Activated CD4-positive, alpha-beta T cell treated with anti-CD3 and anti-CD28 coated beads, Interleukin-2, amount 10 ng/mL, durations not matched to agents 24 days and 14 days (primary cell): ENCODE data around the gene ZNF710. TPM values are rescaled to one million over a fixed set of nuclear protein-coding genes. Genes with fewer than 3 reads are reported as not detected.
"Not testable (repeated sequence)": the region's sequence is repeated elsewhere in the genome, so short reads cannot be mapped to it uniquely, and the experiment has no call there.

Experiments
- DNase-seq: peaks from one replicate; pipeline ENCODE4 v3.0.0; 2022
- H3K27ac Mint-ChIP-seq: one replicate; pipeline ENCODE4 v1.8.0; 2022; ENCODE audit warnings: mild to moderate bottlenecking, mixed read lengths
- H3K27me3 Mint-ChIP-seq: one replicate; pipeline ENCODE4 v1.8.0; 2022; ENCODE audit warnings: mixed read lengths
- H3K36me3 Mint-ChIP-seq: one replicate; pipeline ENCODE4 v1.8.0; 2022; ENCODE audit warnings: low read depth, mild to moderate bottlenecking, mixed read lengths
- H3K4me1 Mint-ChIP-seq: one replicate; pipeline ENCODE4 v1.8.0; 2021; ENCODE audit warnings: mixed read lengths
- H3K4me3 Mint-ChIP-seq: one replicate; pipeline ENCODE4 v1.8.0; 2022; ENCODE audit warnings: mild to moderate bottlenecking, moderate library complexity, mixed read lengths
- H3K9me3 Mint-ChIP-seq: one replicate; pipeline ENCODE4 v1.8.0; 2021; ENCODE audit warnings: mixed read lengths
- intact Hi-C: fragments of 100-400 bp; cut with micrococcal nuclease; formaldehyde crosslinking; loops from one replicate; pipeline ENCODE4 v1.15.1; 2023
- total RNA-seq: library from RNA; stranded (reverse); gene quantifications from 2 replicates; pipeline ENCODE4 v1.2.3, GENCODE V29; 2022

ZNF710 gene
- total RNA-seq, 1 donor from 2014 or later: 28.3 TPM

GRCh38 chr15:90101130-90101968, 100.2 kb downstream of the ZNF710 start:
- no peaks in the 10 kb centered on the region for H3K9me3 Mint-ChIP-seq
- H3K4me1 Mint-ChIP-seq: peaks cover 61% of the 10 kb centered on the region
- H3K4me3 Mint-ChIP-seq: peak overlapping the region; percentile 86
- H3K36me3 Mint-ChIP-seq: peaks cover 10% of the 10 kb centered on the region
- DNase-seq: peak; percentile 83
- H3K27ac Mint-ChIP-seq: peak overlapping the region; percentile 98
- H3K27me3 Mint-ChIP-seq: peaks cover 8% of the 10 kb centered on the region
- intact Hi-C loops: no loop called here

DNA sequence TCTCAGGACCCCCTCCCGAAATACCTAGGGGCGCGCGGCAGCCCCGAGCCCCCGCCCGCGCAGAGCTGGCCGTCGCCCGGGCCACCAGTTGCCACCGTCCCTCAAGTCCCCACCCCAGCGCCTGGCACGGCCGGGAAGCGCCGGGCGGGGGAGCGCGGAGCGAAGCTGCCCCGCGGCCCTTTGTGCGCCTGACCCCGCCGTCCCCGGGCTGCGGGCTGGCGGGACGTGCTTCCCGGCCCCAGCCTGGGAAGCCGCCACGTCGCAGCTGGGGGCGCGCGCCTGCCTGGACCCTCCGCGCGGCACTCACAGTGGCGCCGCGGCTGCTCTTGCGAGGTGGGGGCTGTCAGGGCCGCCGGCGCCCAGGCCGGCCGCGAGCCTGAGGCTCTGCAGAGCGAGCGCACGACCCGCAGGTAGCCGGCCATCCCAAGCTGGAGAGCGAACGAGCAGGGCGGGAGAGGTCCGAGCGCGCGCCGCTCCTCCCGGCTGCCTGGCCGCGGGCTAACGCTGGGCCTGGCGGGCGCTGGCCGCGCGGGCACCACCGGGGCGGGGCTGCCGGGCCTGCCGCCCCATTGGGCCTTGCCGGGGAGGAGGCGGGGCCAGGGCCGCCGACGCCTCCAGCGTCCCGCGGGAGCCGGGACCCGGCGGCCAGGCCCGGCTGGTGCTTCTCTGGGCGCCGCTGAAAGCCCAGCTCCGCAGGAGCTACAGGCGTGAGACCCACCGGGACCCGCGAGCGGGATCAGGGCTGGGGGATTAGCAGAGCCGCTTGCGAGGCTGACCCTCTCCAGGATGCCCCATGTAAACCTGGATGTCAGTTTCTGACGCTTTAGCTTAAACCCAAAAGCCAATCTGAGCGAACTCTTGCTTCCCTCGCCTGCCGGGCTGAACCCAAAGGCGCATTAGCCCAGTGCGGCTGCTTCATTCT, 101.1 kb downstream of the ZNF710 start, which contains the start of gene IDH2:
TSS of gene IDH2 (minus strand) at position 500 of the 922 bp plus-strand sequence. CDS start at position 422, 78 bp downstream.
- DNase-seq: peak; percentile 95
- H3K27ac Mint-ChIP-seq: peak within 1 kb of the TSS; percentile 98
- peaks cover 57% of the 10 kb centered on the region for H3K4me1 Mint-ChIP-seq
- intact Hi-C loops: no loop called here
- H3K27me3 Mint-ChIP-seq: peaks cover 12% of the 10 kb centered on the region
- peak within 1 kb of the TSS; percentile 86 for H3K4me3 Mint-ChIP-seq
- no peaks in the 10 kb centered on the region for H3K9me3 Mint-ChIP-seq
- peaks cover 9% of the 10 kb centered on the region for H3K36me3 Mint-ChIP-seq

DNA sequence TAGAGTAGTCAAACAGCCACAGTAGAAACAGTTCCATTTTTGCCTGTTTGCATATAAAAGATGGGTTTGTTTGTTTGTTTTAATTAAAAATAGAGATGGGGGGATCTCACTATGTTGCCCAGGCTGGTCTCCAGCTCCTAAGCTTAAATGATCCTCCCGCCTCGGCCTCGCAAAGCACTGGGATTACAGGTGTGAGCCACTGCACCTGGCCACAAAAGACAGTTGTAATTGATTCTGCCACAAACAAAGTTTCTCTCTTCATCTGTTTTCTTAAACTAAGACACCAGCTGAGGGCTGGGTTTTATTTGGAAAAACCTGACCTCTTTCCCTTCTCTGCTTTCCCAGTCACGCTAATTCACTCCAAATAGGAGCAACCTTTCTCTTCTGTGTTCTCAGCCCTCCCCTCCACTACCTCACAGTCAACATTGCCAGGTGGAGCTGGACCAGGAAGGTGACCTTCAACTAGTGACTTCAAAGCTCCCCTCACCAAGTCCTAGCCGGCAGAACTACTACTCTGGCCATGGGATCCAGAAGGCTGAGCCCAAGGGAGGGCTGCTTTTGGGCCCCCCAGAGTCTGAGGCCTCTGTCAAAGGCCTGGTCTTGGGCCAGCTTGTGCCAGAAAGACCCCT, 102.7 kb downstream of the ZNF710 start:
- intact Hi-C loops: no loop called here
- peaks cover 8% of the 10 kb centered on the region for H3K36me3 Mint-ChIP-seq
- no peaks in the 10 kb centered on the region for H3K9me3 Mint-ChIP-seq
- H3K4me1 Mint-ChIP-seq: peaks cover 41% of the 10 kb centered on the region
- H3K27ac Mint-ChIP-seq: no peak overlapping the region
- peaks cover 12% of the 10 kb centered on the region for H3K27me3 Mint-ChIP-seq
- peak overlapping the region; percentile 78 for H3K4me3 Mint-ChIP-seq
- DNase-seq: no peak

DNA sequence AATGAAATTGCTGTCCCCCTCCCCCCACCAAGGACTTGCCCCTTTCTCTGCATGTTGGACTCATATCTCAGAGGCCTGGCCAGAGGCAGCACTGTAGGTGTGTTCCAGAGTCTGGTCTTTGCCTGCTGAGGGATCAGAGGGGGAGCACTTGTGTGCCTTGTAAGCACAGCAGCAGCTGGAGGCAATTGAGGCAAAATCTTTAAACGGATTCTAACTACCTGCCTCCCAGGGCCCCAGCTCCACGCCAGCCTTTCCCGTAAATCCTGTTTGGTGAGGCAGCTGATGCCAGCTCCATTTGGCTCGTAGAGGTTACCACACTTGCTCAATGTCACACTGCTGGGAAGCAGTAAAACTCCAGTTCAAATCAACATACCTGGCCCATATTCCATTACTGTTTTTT, 103.4 kb downstream of the ZNF710 start:
- no peak overlapping the region for H3K27ac Mint-ChIP-seq
- intact Hi-C loops: no loop called here
- DNase-seq: no peak
- no peak overlapping the region for H3K4me3 Mint-ChIP-seq
- H3K36me3 Mint-ChIP-seq: peaks cover 3% of the 10 kb centered on the region
- H3K9me3 Mint-ChIP-seq: no peaks in the 10 kb centered on the region
- peaks cover 12% of the 10 kb centered on the region for H3K27me3 Mint-ChIP-seq
- peaks cover 34% of the 10 kb centered on the region for H3K4me1 Mint-ChIP-seq

GRCh38 chr15:90105521-90105920, 104.4 kb downstream of the ZNF710 start:
- Mint-ChIP-seq H3K9me3 (no peaks in the 10 kb centered on the region), H3K4me1 (peaks cover 24% of the 10 kb centered on the region), H3K27me3 (peaks cover 14% of the 10 kb centered on the region), H3K36me3 (peaks cover 3% of the 10 kb centered on the region), H3K4me3 (no peak overlapping the region), H3K27ac (no peak overlapping the region)
- intact Hi-C loops: no loop called here
- DNase-seq: no peak

- DNase-seq: no peak
- H3K27me3 Mint-ChIP-seq: peaks cover 14% of the 10 kb centered on the region
- H3K36me3 Mint-ChIP-seq: peaks cover under 1% of the 10 kb centered on the region
- H3K4me3 Mint-ChIP-seq: no peak overlapping the region
- intact Hi-C loops: no loop called here
- peaks cover 15% of the 10 kb centered on the region for H3K4me1 Mint-ChIP-seq
- no peaks in the 10 kb centered on the region for H3K9me3 Mint-ChIP-seq
- H3K27ac Mint-ChIP-seq: peak overlapping the region; percentile 64
These were observed 105.5 kb downstream of the ZNF710 start for GRCh38 chr15:90106522-90107117.

DNA sequence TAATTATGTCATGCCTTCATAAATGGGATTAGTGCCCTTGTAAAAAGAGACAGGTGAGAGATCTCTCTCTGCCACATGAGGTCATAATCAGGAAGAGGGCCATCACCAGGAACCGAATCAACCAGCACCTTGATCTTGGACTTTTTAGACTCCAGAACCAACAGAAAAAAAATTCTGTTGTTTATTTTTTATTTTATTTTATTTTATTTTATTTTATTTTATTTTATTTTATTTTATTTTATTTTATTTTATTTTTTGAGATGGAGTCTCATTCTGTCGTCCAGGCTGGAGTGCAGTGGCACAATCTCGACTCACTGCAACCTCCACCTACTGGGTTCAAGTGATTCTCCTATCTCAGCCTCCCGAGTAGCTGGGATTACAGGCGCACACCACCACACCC, 106.9 kb downstream of the ZNF710 start:
- H3K27ac Mint-ChIP-seq, H3K4me3 Mint-ChIP-seq, DNase-seq, H3K36me3 Mint-ChIP-seq, H3K9me3 Mint-ChIP-seq, intact Hi-C loops: not testable (repeated sequence)
- peaks cover 14% of the 10 kb centered on the region for H3K27me3 Mint-ChIP-seq
- peaks cover 11% of the 10 kb centered on the region for H3K4me1 Mint-ChIP-seq

GRCh38 chr15:90109163-90109751, 108.1 kb downstream of the ZNF710 start:
- H3K27ac Mint-ChIP-seq, H3K4me3 Mint-ChIP-seq, H3K4me1 Mint-ChIP-seq, intact Hi-C loops, H3K9me3 Mint-ChIP-seq, DNase-seq, H3K36me3 Mint-ChIP-seq: not testable (repeated sequence)
- peaks cover 11% of the 10 kb centered on the region for H3K27me3 Mint-ChIP-seq

DNA sequence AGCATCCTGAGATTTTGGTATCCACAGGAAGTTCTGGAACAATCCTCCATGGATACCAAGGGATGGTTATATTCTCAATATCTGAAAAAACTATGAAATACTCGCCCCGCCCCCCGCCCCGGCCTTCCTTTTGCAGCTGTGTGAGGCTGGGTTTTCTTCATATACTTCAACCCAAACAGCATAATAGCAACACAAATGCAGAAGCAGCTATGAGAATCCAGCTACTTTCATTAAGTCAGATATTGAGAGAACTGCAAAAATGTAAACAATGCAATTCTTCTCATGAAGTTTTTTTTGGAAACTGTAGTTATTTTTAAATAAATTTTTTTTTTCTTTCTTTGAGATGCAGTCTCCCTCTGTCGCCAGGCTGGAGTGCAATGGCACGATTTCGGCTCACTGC, 112.0 kb downstream of the ZNF710 start:
- Mint-ChIP-seq H3K4me1 (no peaks in the 10 kb centered on the region), H3K36me3 (no peaks in the 10 kb centered on the region), H3K9me3 (peaks cover 13% of the 10 kb centered on the region), H3K27me3 (peaks cover 2% of the 10 kb centered on the region), H3K4me3 (no peak overlapping the region), H3K27ac (no peak overlapping the region)
- no peak for DNase-seq
- intact Hi-C loops: no loop called here

DNA sequence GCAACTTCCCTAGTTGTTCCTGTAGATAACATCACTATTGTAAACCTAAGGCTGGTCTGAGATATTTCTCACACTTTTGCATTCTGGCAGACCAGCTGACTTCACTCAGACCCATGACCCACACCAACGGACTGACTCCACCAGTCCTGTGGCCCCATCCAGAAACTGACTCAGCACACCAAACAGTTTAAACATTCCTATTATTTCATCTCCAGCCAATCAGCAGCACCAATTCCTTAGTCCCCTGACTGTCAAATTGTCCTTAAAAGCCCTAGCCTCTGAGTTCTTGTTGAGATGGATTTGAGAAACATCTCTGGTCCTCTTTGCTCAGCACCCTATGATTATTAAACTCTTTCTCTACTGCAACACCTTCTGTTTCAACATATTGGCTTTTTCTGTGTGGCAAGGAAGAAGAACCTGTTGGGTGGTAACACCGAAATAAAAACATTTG, 113.4 kb downstream of the ZNF710 start:
- intact Hi-C loops: no loop called here
- Mint-ChIP-seq H3K27me3 (peaks cover 5% of the 10 kb centered on the region), H3K36me3 (no peaks in the 10 kb centered on the region), H3K4me3 (no peak overlapping the region), H3K9me3 (peaks cover 13% of the 10 kb centered on the region), H3K27ac (no peak overlapping the region), H3K4me1 (no peaks in the 10 kb centered on the region)
- DNase-seq: no peak

GRCh38 chr15:90115783-90116182, 114.7 kb downstream of the ZNF710 start:
- peaks cover 13% of the 10 kb centered on the region for H3K9me3 Mint-ChIP-seq
- intact Hi-C loops: loop anchor here (1.0 kb wide), 1 partner anchor 8 kb away; no protein-coding TSS in a partner anchor
- no peaks in the 10 kb centered on the region for H3K4me1 Mint-ChIP-seq
- H3K27me3 Mint-ChIP-seq: peaks cover 13% of the 10 kb centered on the region
- H3K4me3 Mint-ChIP-seq: no peak overlapping the region
- no peaks in the 10 kb centered on the region for H3K36me3 Mint-ChIP-seq
- no peak overlapping the region for H3K27ac Mint-ChIP-seq
- no peak for DNase-seq

DNA sequence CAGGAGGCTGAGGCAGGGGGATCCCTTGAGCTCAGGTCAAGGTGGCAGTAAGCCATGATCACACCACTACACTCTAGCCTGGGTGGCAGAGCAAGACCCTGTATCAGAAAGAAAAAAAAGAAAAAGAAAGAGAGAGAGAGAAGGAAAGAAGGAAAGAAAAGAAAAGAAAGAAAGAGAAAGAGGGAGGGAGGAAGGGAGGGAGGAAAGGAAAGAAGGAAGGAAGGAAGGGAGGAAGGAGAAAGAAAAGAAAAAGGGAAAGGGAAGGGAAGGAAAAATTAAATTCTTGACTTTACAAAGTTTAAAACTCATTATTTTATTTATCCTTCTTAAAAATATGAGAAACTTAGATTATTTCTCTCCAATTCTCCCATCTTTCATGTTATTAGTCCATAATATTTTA, 118.2 kb downstream of the ZNF710 start:
- H3K4me3 Mint-ChIP-seq: no peak overlapping the region
- intact Hi-C loops: no loop called here
- no peak overlapping the region for H3K27ac Mint-ChIP-seq

GRCh38 chr15:90121086-90121485, 120.0 kb downstream of the ZNF710 start:
- no peaks in the 10 kb centered on the region for H3K4me1 Mint-ChIP-seq

More for the DNA sequence above, 118.2 kb downstream of the ZNF710 start:
- DNase-seq: no peak
- no peaks in the 10 kb centered on the region for H3K36me3 Mint-ChIP-seq
- peaks cover 10% of the 10 kb centered on the region for H3K9me3 Mint-ChIP-seq
- no peaks in the 10 kb centered on the region for H3K4me1 Mint-ChIP-seq
- peaks cover 14% of the 10 kb centered on the region for H3K27me3 Mint-ChIP-seq

More at GRCh38 chr15:90121086-90121485, 120.0 kb downstream of the ZNF710 start:
- Mint-ChIP-seq H3K36me3 (no peaks in the 10 kb centered on the region), H3K27ac (no peak overlapping the region), H3K9me3 (peaks cover 6% of the 10 kb centered on the region), H3K27me3 (peaks cover 14% of the 10 kb centered on the region), H3K4me3 (no peak overlapping the region)
- no peak for DNase-seq
- intact Hi-C loops: no loop called here
